Hepatocyte (in vitro differentiated cells): ENCODE measurements around the gene SMIM12.

Source experiments
- EZH2phosphoT487 ChIP-seq: fragments of 200-600 bp; sonication (generic); IDR thresholded peaks from one replicate; pipeline ENCODE4 v1.6.1; 2018; ENCODE audit warnings: antibody characterized with exemption, mild to moderate bottlenecking, low read depth, moderate library complexity; ENCODE audit not compliant: unreplicated experiment, severe bottlenecking
- TF ChIP-seq, protein P1 (sequence below): fragments of 200-600 bp; sonication (generic); IDR thresholded peaks from 2 replicates; pipeline ENCODE4 v1.5.1; 2016; ENCODE audit warnings: antibody characterized with exemption, mild to moderate bottlenecking; ENCODE audit not compliant: poor library complexity

DNA sequence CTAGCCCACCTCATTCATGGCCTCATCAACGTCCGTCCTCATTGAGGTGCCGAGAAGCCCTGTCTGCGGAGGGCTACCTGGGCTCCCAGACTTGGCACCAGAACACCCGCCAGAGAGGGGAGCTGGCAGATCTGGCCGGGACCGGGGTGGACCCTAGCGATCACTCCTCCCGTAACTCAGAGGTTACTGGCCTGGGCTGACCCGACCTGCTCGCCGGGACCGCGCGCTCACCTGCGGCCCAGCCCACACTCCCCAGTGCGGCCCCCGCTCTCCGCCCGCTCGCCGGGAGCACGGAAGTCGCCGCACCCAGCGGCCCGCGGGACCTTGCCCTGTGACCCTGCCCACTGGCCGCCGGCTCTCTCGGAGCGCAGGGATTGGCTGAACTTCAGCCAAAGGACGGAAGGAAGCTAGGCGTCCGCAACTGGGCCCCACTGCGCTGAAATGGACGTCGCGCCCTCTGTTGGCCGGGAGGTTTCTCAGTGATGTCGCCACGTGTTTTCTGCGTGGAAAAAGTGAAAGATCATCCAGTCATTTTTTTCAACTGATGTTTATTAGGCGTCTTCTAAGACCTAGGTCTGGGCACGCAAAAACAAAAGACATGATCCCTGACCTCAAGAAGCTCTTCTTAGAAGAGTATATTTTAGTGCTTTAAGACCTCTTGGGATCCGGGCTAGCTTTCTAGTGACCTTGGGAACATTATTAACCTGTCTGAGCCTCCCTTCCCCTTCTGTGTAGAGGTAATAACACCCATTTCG is at the start of gene SMIM12:
- TF ChIP-seq, protein P1, sequence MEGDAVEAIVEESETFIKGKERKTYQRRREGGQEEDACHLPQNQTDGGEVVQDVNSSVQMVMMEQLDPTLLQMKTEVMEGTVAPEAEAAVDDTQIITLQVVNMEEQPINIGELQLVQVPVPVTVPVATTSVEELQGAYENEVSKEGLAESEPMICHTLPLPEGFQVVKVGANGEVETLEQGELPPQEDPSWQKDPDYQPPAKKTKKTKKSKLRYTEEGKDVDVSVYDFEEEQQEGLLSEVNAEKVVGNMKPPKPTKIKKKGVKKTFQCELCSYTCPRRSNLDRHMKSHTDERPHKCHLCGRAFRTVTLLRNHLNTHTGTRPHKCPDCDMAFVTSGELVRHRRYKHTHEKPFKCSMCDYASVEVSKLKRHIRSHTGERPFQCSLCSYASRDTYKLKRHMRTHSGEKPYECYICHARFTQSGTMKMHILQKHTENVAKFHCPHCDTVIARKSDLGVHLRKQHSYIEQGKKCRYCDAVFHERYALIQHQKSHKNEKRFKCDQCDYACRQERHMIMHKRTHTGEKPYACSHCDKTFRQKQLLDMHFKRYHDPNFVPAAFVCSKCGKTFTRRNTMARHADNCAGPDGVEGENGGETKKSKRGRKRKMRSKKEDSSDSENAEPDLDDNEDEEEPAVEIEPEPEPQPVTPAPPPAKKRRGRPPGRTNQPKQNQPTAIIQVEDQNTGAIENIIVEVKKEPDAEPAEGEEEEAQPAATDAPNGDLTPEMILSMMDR, result peak; percentile 96
- TF ChIP-seq EZH2phosphoT487, result no peak
